HG02943 (cell line): ENCODE results near the gene GATB.

Experiments used
- ATAC-seq: cut with Tn5 transposase; IDR thresholded peaks from one replicate; pipeline ENCODE4 v1.9.1; 2021; ENCODE audit warnings: mild to moderate bottlenecking, low read depth, moderate library complexity; ENCODE audit not compliant: unreplicated experiment

Gene GATB

GRCh38 chr4:151786158-151786495 is 25.3 kb upstream of the GATB start:
- no peak for ATAC-seq

- no peak for ATAC-seq
These were observed 24.8 kb upstream of the GATB start for GRCh38 chr4:151785484-151786157.

- no peak for ATAC-seq
These were observed 23.9 kb upstream of the GATB start for GRCh38 chr4:151784706-151785105.

- ATAC-seq, result no peak
These were observed 23.1 kb upstream of the GATB start for GRCh38 chr4:151783867-151784266.

GRCh38 chr4:151782296-151782695 is 21.5 kb upstream of the GATB start:
- no peak for ATAC-seq

GRCh38 chr4:151781026-151781425 is 20.2 kb upstream of the GATB start:
- ATAC-seq, result no peak

- no peak for ATAC-seq
These were observed 16.7 kb upstream of the GATB start for GRCh38 chr4:151777471-151777870.

- no peak for ATAC-seq
These were observed 13.5 kb upstream of the GATB start for GRCh38 chr4:151774324-151774723.

- no peak for ATAC-seq
These were observed 11.5 kb upstream of the GATB start for GRCh38 chr4:151772274-151772673.

GRCh38 chr4:151771664-151772063 is 10.9 kb upstream of the GATB start:
- ATAC-seq, result no peak

GRCh38 chr4:151770154-151770553 is 9.3 kb upstream of the GATB start:
- ATAC-seq, result no peak

- no peak for ATAC-seq
These were observed 8.0 kb upstream of the GATB start for GRCh38 chr4:151768835-151769234.

- ATAC-seq, result no peak
These were observed 5.9 kb upstream of the GATB start for GRCh38 chr4:151766691-151767090.

- ATAC-seq, result no peak
These were observed 805 bp downstream of the GATB start for GRCh38 chr4:151760002-151760401.

- ATAC-seq, result no peak
These were observed 7.8 kb downstream of the GATB start for GRCh38 chr4:151753056-151753455.

GRCh38 chr4:151750156-151750555 is 10.7 kb downstream of the GATB start:
- no peak for ATAC-seq

- no peak for ATAC-seq
These were observed 15.2 kb downstream of the GATB start for GRCh38 chr4:151745481-151746231.

- no peak for ATAC-seq
These were observed 16.2 kb downstream of the GATB start for GRCh38 chr4:151744614-151745013.

- no peak for ATAC-seq
These were observed 16.9 kb downstream of the GATB start for GRCh38 chr4:151743894-151744293.

- no peak for ATAC-seq
These were observed 17.5 kb downstream of the GATB start for GRCh38 chr4:151743128-151743854.

GRCh38 chr4:151738720-151739517 is 21.9 kb downstream of the GATB start:
- ATAC-seq, result no peak
